ENCODE measurements around the gene RRAGC.
"Not testable (repeated sequence)": the region's sequence is repeated elsewhere in the genome, so short reads cannot be mapped to it uniquely, and the experiment has no call there.

Gene RRAGC

DNA sequence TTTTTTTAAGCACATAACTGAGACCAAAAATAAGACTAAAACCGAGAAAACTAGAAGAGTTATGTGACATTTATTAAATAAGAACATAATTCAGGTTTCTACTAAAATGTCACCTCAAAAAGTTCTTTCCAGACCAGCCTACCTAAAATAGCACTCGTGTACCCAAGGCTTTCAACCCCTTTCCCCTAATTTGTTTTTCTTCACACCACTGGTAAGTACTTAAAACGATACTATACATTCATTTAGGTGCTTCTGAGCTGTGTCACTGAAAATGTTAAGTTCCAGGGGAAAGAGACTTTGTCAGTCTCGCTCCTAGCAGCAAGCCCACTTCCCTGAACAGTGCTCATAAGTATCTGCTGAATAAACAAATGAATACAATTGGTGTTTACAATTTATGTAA is 6.8 kb downstream of the RRAGC start:
- no peak for DNase-seq

- DNase-seq = no peak
Measured at GRCh38 chr1:38848071-38848470, 11.5 kb downstream of the RRAGC start.

DNA sequence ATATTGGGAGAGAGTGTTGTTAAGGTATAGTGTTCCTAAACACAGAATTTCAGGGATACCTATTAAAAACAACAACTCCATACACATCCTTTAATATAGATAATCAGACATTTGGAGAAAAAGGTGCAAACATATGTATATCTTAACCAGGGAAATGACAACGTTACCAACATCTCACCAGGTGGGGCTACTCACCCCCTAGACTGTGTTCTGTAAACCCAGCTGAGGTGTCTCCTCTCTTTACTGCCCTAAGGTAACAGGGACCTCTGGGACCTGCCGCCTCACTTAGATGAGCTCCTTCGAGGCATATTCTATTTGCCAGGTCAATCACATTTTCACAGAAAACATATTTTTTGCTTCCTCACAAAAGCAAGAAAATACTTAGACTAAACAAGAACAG is 13.4 kb downstream of the RRAGC start:
- DNase-seq = no peak

DNA sequence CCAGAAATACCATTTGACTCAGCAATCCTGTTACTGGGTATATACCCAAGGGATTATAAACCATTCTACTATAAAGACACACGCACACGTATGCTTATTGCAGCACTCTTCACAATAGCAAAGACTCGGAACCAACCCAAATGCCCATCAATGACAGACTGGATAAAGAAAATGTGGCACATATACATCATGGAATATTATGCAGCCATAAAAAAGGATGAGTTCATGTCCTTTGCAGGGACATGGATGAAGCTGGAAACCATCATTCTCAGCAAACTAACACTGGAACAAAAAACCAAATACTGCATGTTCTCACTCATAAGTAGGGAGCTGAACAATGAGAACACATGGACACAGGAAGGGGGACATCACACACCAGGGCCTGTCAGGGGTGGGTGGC is 14.5 kb downstream of the RRAGC start:
- not testable (repeated sequence) for DNase-seq

DNA sequence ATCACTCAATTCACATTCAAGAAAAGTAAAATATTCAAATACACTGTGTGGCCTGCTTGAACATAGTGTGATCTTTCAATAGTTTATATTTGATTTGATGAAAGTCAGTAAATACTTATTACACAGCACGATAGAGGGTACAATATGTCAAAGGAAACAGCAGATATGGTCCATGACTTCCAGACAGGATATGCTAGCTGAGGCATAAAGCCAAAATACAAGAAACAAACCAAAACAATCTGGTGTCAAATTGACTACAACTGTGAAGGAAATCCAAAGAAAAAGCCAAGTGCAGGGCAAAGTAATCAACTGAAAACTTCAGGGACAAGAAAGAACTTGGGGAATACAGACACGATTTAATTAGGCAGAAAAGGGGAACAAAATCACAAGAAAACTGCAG is 19.3 kb downstream of the RRAGC start:
- no peak for DNase-seq

- DNase-seq = no peak
Measured at GRCh38 chr1:38839363-38839762, 20.2 kb downstream of the RRAGC start.

DNA sequence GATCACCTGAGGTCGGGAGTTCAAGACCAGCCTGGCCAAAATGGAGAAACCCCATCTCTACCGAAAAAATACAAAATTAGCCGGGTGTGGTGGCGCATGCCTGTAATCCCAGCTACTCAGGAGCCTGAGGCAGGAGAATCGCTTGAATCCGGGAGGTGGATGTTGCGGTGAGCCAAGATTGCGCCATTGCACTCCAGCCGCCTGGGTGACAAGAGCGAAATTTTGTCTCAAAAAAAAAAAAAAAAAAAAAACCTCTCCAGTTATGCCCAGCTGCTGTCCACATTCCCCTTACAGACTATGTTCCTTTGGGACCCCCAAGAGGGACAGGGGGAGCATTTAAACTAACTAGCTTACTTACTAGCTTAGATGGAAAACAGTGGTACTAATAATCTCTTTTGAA is 23.3 kb downstream of the RRAGC start:
- not testable (repeated sequence) for DNase-seq

- peak; percentile 48 to 79 for DNase-seq
Measured at GRCh38 chr1:38834937-38835827, 24.4 kb downstream of the RRAGC start.

DNA sequence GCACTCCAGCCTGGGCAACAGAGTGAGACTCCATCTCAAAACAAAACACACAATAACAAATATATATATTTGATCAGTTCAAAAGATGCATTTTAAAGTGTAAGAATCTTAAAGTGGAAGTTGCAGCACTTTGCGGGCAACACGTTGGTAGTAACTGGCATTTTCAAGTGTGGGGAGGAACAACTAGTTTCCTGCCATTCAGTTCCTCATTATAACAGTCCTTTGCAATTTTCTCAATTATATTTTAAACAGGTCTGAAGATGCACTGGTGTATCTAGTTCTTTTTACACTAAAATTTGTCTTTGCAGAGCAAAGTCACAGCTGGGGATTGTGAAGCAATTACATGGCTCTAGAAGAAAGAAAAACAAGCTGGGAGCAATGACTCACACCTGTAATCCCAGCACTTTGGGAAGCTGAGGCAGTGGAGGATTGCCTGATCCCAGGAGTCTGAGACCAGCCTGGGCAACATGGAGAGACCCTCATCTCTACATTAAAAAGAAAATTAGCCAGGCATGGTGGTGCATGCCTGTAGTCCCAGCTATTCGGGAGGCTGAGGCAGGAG is 25.3 kb downstream of the RRAGC start:
- DNase-seq = no peak

GRCh38 chr1:38833146-38833545 is 26.4 kb downstream of the RRAGC start:
- DNase-seq = no peak

DNA sequence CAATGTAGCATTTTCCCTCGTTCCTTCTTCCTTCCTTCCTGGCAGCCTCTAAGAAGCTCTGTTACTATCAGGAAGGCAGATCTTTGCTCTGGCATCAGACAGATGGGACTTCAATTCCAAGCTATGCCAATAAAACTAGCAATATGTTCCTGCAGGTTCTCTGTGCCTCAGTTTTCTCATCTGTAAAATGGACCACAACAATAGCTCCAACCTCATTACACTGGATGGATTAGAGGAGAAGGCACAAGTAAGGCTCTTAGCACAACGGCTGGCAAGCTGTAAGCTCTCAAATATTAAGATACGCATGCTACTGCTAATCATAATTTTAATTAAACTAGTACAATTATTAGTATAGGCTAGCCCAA is 27.2 kb downstream of the RRAGC start:
- DNase-seq = no peak

DNA sequence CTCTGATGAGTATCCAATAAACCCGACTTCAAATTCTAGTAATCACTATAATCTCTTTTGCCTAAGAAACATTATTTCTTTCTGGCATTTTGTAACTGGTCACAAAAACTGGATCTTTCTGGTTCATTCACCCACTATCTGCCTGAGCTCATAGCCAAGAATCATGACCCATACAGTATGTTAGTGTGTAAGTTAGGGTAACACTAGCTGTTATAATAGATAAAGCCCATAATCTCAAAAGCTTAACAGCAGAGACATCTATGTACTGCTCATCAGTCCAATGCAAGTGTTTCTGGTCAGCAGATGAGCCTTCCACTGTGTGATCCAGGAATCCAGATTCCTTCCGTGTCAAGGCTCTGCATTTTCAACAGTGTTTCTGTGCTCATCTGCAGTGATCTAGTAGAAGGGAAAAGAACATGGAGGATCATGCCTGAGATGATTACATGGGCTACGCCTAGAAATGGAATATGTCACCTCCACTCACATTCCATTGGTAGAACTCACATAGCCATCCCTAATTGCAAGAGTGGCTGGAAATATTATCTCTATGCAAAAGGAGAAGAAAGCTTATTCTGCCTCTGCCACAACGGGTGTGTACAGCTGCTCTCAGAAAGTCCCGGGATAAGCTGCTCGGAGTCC is 27.7 kb downstream of the RRAGC start:
- no peak for DNase-seq

- no peak for DNase-seq
Measured at GRCh38 chr1:38829368-38829767, 30.2 kb downstream of the RRAGC start.

DNA sequence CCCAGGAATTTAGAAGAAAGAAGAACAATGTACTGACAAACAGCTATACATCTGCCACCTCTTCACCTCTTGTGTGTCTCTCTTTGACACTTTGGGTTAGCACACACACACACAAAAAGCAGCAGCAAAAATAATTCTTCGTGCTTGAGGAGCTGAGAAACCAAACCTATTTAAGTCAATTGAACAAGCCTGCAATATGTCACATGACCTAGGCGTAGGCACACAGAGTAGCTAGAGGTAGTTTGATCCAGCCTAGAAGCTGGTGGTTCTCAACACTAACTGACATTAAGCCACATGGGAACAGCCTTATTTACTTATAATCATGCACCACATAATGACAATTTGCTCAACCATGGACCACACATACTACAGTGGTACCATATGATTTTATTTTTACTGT is 32.3 kb downstream of the RRAGC start:
- no peak for DNase-seq

DNA sequence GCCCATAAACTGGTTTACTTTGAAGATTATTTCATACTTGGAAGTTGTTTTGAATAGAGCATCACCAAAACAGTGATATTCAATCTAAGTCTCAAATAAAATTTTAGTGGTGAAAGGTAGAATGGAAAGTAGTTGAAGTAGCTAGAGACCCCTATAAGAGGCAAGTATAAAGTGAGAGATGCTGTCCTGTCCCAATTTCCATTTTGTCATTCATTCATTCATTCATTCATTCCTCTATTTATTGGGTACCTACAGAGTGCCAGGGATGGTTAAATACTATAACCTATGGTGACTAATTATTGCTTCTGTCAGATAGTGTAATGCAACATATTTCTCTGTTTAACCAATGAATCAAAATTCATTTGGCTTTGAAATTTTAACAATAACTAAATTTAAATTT is 32.7 kb downstream of the RRAGC start:
- DNase-seq = no peak

DNA sequence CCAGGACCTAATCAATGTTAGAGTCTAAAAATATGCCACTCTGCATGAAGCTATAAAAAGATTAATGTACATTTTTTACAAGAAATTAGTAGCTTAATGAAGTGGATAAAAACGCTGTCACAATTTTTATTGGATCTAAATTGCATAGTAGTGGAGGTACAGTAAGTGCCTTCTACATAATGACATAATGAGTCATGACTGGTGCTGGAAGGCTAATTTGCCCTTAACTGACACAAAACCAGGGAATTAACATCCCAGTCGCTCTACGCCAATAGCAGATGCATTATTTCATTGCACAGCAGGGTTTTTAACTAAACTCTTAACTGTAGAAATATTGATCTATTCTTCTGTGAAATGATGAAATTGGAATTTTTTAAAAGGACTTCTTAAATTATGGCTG is 33.3 kb downstream of the RRAGC start:
- DNase-seq = no peak

DNA sequence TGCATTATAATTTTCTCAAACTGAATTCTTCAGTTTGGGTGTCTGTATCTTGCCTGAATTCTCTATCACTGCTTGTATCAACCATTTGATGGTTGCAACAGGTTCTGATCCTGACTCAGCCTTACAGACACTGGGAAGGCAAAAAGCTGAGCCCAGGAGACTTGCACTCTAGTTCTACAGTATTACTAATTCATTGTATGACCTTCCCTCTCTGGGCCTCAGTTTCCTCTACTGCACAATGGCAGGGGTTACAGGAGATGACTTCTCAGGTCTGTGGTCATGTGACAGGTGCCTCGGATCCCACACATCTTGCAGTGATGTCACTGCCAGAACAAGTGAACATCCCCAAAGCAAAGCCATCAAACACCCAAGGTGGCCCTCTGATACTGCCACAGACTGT is 38.7 kb downstream of the RRAGC start:
- DNase-seq = no peak

GRCh38 chr1:38819516-38819915 is 40.1 kb downstream of the RRAGC start:
- DNase-seq = no peak

GRCh38 chr1:38819040-38819439 is 40.5 kb downstream of the RRAGC start:
- DNase-seq = no peak

- peak in 1 of 2 experiments; percentile 62 for DNase-seq
Measured at GRCh38 chr1:38818175-38818976, 41.2 kb downstream of the RRAGC start.

- no peak for DNase-seq
Measured at GRCh38 chr1:38817267-38818174, 42.1 kb downstream of the RRAGC start.
